H1 (cell line): ENCODE results near the gene BTBD7. TPM values are rescaled to one million over a fixed set of nuclear protein-coding genes. Genes with fewer than 3 reads are reported as not detected.

Experiments used
- BRCA1 ChIP-seq: IDR thresholded peaks from 2 replicates; pipeline ENCODE4 v1.6.1; 2012; ENCODE audit warnings: low read depth, low read length, improper control_type of control experiment
- CHD2 ChIP-seq: IDR thresholded peaks from 2 replicates; pipeline ENCODE4 v1.6.1; 2012; ENCODE audit warnings: low read length, improper control_type of control experiment
- EZH2 ChIP-seq: fragments of 200-600 bp; sonication (generic); IDR thresholded peaks from 2 replicates; pipeline ENCODE4 v1.7.1; 2012; ENCODE audit warnings: low read depth, mild to moderate bottlenecking, moderate library complexity, low read length, inconsistent platforms; ENCODE audit not compliant: severe bottlenecking
- SIRT6 ChIP-seq: IDR thresholded peaks from one replicate; pipeline ENCODE4 v1.7.1; 2012; ENCODE audit warnings: low read length, inconsistent platforms
- YY1 ChIP-seq: IDR thresholded peaks from 2 replicates; pipeline ENCODE4 v1.6.1; 2011; ENCODE audit warnings: low read depth, mild to moderate bottlenecking, low read length
- polyA plus RNA-seq, 7 experiments: library from polyadenylated mRNA; depleted of rRNA in 3 of 7; stranded (reverse) in 5 of 7; unstranded in 2 of 7; fragments of >200 nt in 5 of 7; fragments of 200-250 nt in 2 of 7; gene quantifications; 1 replicate in 5 of 7; 2 replicates in 1 of 7; 4 replicates in 1 of 7; pipeline versions ENCODE4 v1.2.1 to v1.2.3, GENCODE V29; 2011 to 2013; ENCODE audit warnings: missing spikeins in 2 of 7, mixed read lengths in 2 of 7
- total RNA-seq: library from RNA; stranded (reverse); fragmentation: NEBNext Ultra II Directional; extraction: Animal tissue kit (Norgen Biotek cat#: 25700); gene quantifications from 2 replicates; pipeline ENCODE4 v1.2.1, GENCODE V29; 2021

Gene BTBD7
- total and polyA plus RNA-seq, 2 of the 8 experiments (the other 6 are each of a cell fraction or from before 2014, with no cell fraction given) = 12.1 to 46.1 TPM

GRCh38 chr14:93228550-93228949, 104.3 kb downstream of the BTBD7 start (continued):
- TF ChIP-seq YY1 (no peak), BRCA1 (no peak), CHD2 (no peak), SIRT6 (no peak), EZH2 (no peak)
